ENCODE results near the gene PTK7.

DNA sequence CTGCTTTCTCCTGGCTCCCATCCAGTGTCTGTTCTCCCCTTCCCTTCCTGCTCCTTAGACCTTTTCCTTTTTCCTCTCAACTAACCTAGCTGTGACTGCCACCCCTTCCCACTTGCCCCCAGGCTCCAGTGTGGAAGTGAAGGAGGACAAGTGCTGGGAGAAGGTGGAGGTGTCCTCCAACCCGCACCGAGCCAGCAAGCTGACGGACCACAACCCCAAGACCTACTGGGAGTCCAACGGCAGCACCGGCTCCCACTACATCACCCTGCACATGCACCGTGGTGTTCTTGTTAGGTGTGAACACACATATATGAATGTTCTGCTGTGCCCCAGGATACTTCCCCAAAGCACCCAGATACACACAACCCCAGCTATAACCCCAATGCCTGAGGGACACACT, 124.4 kb downstream of the PTK7 start:
- TF ChIP-seq, protein P1, sequence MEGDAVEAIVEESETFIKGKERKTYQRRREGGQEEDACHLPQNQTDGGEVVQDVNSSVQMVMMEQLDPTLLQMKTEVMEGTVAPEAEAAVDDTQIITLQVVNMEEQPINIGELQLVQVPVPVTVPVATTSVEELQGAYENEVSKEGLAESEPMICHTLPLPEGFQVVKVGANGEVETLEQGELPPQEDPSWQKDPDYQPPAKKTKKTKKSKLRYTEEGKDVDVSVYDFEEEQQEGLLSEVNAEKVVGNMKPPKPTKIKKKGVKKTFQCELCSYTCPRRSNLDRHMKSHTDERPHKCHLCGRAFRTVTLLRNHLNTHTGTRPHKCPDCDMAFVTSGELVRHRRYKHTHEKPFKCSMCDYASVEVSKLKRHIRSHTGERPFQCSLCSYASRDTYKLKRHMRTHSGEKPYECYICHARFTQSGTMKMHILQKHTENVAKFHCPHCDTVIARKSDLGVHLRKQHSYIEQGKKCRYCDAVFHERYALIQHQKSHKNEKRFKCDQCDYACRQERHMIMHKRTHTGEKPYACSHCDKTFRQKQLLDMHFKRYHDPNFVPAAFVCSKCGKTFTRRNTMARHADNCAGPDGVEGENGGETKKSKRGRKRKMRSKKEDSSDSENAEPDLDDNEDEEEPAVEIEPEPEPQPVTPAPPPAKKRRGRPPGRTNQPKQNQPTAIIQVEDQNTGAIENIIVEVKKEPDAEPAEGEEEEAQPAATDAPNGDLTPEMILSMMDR (IDR thresholded peaks at IDR 0.05; ENCODE audit: low read depth, low read length), result no peak
- no peak for TF ChIP-seq EZH2phosphoT487 (IDR thresholded peaks at IDR 0.05; ENCODE audit: low read depth)
